HG03342 (cell line): ENCODE results near the gene RFC1.

Source experiments
- ATAC-seq: cut with Tn5 transposase; IDR thresholded peaks from one replicate; pipeline ENCODE4 v1.9.1; 2021; ENCODE audit warnings: mild to moderate bottlenecking, moderate library complexity; ENCODE audit not compliant: unreplicated experiment

The RFC1 gene

DNA sequence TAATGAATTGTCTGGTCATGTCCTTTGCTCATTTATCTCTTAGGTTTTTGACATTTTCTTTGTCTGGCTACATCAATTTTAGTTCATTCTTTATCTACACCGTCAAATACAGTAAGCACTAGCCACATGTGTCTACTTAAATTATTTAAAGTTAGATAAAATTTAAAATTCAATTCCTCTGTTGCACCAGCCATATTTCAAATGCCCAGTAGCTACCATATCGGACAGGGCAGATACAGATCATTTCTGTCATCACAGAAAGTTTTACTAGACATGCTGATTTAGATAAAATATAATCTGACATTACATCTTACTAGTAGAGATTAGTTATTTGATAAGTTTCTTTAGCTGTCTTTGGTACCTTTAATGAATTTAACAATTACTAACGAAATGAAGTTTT lies 122.7 kb downstream of the RFC1 start:
- no peak for ATAC-seq
